ENCODE measurements around the gene TACC3.

The TACC3 gene

GRCh38 chr4:1718095-1718850 lies 3.0 kb upstream of the TACC3 start:
- H3K27me3 ChIP-seq (ENCODE audit: control insufficient read depth, insufficient read depth, low read length) = no peaks in the 10 kb centered on the region
- H3K36me3 ChIP-seq (ENCODE audit: control insufficient read depth, insufficient read depth, low read length) = peaks cover 29% of the 10 kb centered on the region
- peak overlapping the region; percentile 37 for H3K9ac ChIP-seq (ENCODE audit: low read depth, low read length)
- no peaks in the 10 kb centered on the region for H3K4me1 ChIP-seq (ENCODE audit: control insufficient read depth, insufficient read depth, low read length)
- no peak overlapping the region for H3K4me3 ChIP-seq (ENCODE audit: low read depth, low read length)
- H3K9me3 ChIP-seq (ENCODE audit: control insufficient read depth, insufficient read depth, low read length) = no peaks in the 10 kb centered on the region

- Histone ChIP-seq H3K4me3 (ENCODE audit: low read depth, low read length) (peak overlapping the region; percentile 84), H3K9me3 (ENCODE audit: control insufficient read depth, insufficient read depth, low read length) (no peaks in the 10 kb centered on the region), H3K27me3 (ENCODE audit: control insufficient read depth, insufficient read depth, low read length) (no peaks in the 10 kb centered on the region), H3K4me1 (ENCODE audit: control insufficient read depth, insufficient read depth, low read length) (no peaks in the 10 kb centered on the region), H3K9ac (ENCODE audit: low read depth, low read length) (peak overlapping the region; percentile 70), H3K36me3 (ENCODE audit: control insufficient read depth, insufficient read depth, low read length) (peaks cover 43% of the 10 kb centered on the region)
Observed at GRCh38 chr4:1720163-1720983, 948 bp upstream of the TACC3 start.

GRCh38 chr4:1721666-1722550 lies 587 bp downstream of the TACC3 start:
- no peaks in the 10 kb centered on the region for H3K27me3 ChIP-seq (ENCODE audit: control insufficient read depth, insufficient read depth, low read length)
- no peaks in the 10 kb centered on the region for H3K9me3 ChIP-seq (ENCODE audit: control insufficient read depth, insufficient read depth, low read length)
- H3K9ac ChIP-seq (ENCODE audit: low read depth, low read length) = peak overlapping the region; percentile 92
- H3K4me1 ChIP-seq (ENCODE audit: control insufficient read depth, insufficient read depth, low read length) = no peaks in the 10 kb centered on the region
- peak overlapping the region; percentile 84 for H3K4me3 ChIP-seq (ENCODE audit: low read depth, low read length)
- H3K36me3 ChIP-seq (ENCODE audit: control insufficient read depth, insufficient read depth, low read length) = peaks cover 54% of the 10 kb centered on the region

GRCh38 chr4:1722551-1723118 lies 1.3 kb downstream of the TACC3 start:
- no peaks in the 10 kb centered on the region for H3K4me1 ChIP-seq (ENCODE audit: control insufficient read depth, insufficient read depth, low read length)
- H3K9ac ChIP-seq (ENCODE audit: low read depth, low read length) = peak overlapping the region; percentile 92
- H3K36me3 ChIP-seq (ENCODE audit: control insufficient read depth, insufficient read depth, low read length) = peaks cover 57% of the 10 kb centered on the region
- peak overlapping the region; percentile 84 for H3K4me3 ChIP-seq (ENCODE audit: low read depth, low read length)
- H3K9me3 ChIP-seq (ENCODE audit: control insufficient read depth, insufficient read depth, low read length) = no peaks in the 10 kb centered on the region
- H3K27me3 ChIP-seq (ENCODE audit: control insufficient read depth, insufficient read depth, low read length) = no peaks in the 10 kb centered on the region

GRCh38 chr4:1723131-1723801 lies 1.9 kb downstream of the TACC3 start:
- H3K27me3 ChIP-seq (ENCODE audit: control insufficient read depth, insufficient read depth, low read length) = no peaks in the 10 kb centered on the region
- no peaks in the 10 kb centered on the region for H3K4me1 ChIP-seq (ENCODE audit: control insufficient read depth, insufficient read depth, low read length)
- no peak overlapping the region for H3K9ac ChIP-seq (ENCODE audit: low read depth, low read length)
- H3K36me3 ChIP-seq (ENCODE audit: control insufficient read depth, insufficient read depth, low read length) = peaks cover 58% of the 10 kb centered on the region
- peak overlapping the region; percentile 84 for H3K4me3 ChIP-seq (ENCODE audit: low read depth, low read length)
- no peaks in the 10 kb centered on the region for H3K9me3 ChIP-seq (ENCODE audit: control insufficient read depth, insufficient read depth, low read length)

- Histone ChIP-seq H3K4me3 (ENCODE audit: low read depth, low read length) (no peak overlapping the region), H3K27me3 (ENCODE audit: control insufficient read depth, insufficient read depth, low read length) (no peaks in the 10 kb centered on the region), H3K36me3 (ENCODE audit: control insufficient read depth, insufficient read depth, low read length) (peaks cover 66% of the 10 kb centered on the region), H3K4me1 (ENCODE audit: control insufficient read depth, insufficient read depth, low read length) (no peaks in the 10 kb centered on the region), H3K9ac (ENCODE audit: low read depth, low read length) (no peak overlapping the region), H3K9me3 (ENCODE audit: control insufficient read depth, insufficient read depth, low read length) (no peaks in the 10 kb centered on the region)
Observed at GRCh38 chr4:1725521-1725920, 4.2 kb downstream of the TACC3 start.

- H3K4me1 ChIP-seq (ENCODE audit: control insufficient read depth, insufficient read depth, low read length) = no peaks in the 10 kb centered on the region
- H3K27me3 ChIP-seq (ENCODE audit: control insufficient read depth, insufficient read depth, low read length) = no peaks in the 10 kb centered on the region
- H3K9me3 ChIP-seq (ENCODE audit: control insufficient read depth, insufficient read depth, low read length) = no peaks in the 10 kb centered on the region
- H3K4me3 ChIP-seq (ENCODE audit: low read depth, low read length) = no peak overlapping the region
- no peak overlapping the region for H3K9ac ChIP-seq (ENCODE audit: low read depth, low read length)
- peaks cover 72% of the 10 kb centered on the region for H3K36me3 ChIP-seq (ENCODE audit: control insufficient read depth, insufficient read depth, low read length)
Observed at GRCh38 chr4:1726146-1726934, 5.0 kb downstream of the TACC3 start.

GRCh38 chr4:1727117-1728031 lies 6.1 kb downstream of the TACC3 start:
- Histone ChIP-seq H3K27me3 (ENCODE audit: control insufficient read depth, insufficient read depth, low read length) (no peaks in the 10 kb centered on the region), H3K9ac (ENCODE audit: low read depth, low read length) (no peak overlapping the region), H3K9me3 (ENCODE audit: control insufficient read depth, insufficient read depth, low read length) (no peaks in the 10 kb centered on the region), H3K4me3 (ENCODE audit: low read depth, low read length) (no peak overlapping the region), H3K36me3 (ENCODE audit: control insufficient read depth, insufficient read depth, low read length) (peaks cover 74% of the 10 kb centered on the region), H3K4me1 (ENCODE audit: control insufficient read depth, insufficient read depth, low read length) (no peaks in the 10 kb centered on the region)

GRCh38 chr4:1728061-1728980 lies 7.0 kb downstream of the TACC3 start:
- no peak overlapping the region for H3K4me3 ChIP-seq (ENCODE audit: low read depth, low read length)
- H3K36me3 ChIP-seq (ENCODE audit: control insufficient read depth, insufficient read depth, low read length) = peaks cover 71% of the 10 kb centered on the region
- H3K9me3 ChIP-seq (ENCODE audit: control insufficient read depth, insufficient read depth, low read length) = no peaks in the 10 kb centered on the region
- H3K9ac ChIP-seq (ENCODE audit: low read depth, low read length) = no peak overlapping the region
- no peaks in the 10 kb centered on the region for H3K4me1 ChIP-seq (ENCODE audit: control insufficient read depth, insufficient read depth, low read length)
- H3K27me3 ChIP-seq (ENCODE audit: control insufficient read depth, insufficient read depth, low read length) = no peaks in the 10 kb centered on the region
